ENCODE data around the gene ME1. TPM values are rescaled to one million over a fixed set of nuclear protein-coding genes. Genes with fewer than 3 reads are reported as not detected.
"Not testable (repeated sequence)": the region's sequence is repeated elsewhere in the genome, so short reads cannot be mapped to it uniquely, and the experiment has no call there.

The ME1 gene
- total RNA-seq, 1 donor from 2014 or later = 0.07 TPM

GRCh38 chr6:83432636-83433035, 1.8 kb upstream of the ME1 start:
- intact Hi-C loops (cut with micrococcal nuclease) = no loop called here

- intact Hi-C loops (cut with micrococcal nuclease) = no loop called here
Observed at GRCh38 chr6:83431545-83432155, 799 bp upstream of the ME1 start.

- intact Hi-C loops (cut with micrococcal nuclease) = no loop called here
Observed at GRCh38 chr6:83429857-83430610, 817 bp downstream of the ME1 start.

- intact Hi-C loops (cut with micrococcal nuclease) = no loop called here
Observed at GRCh38 chr6:83429269-83429668, 1.6 kb downstream of the ME1 start.

GRCh38 chr6:83424392-83425018, 6.3 kb downstream of the ME1 start:
- intact Hi-C loops (cut with micrococcal nuclease) = no loop called here

- intact Hi-C loops (cut with micrococcal nuclease) = loop anchor here (1.0 kb wide), 1 partner anchor 96 kb away; no protein-coding TSS in a partner anchor
Observed at GRCh38 chr6:83417880-83418663, 12.8 kb downstream of the ME1 start.

- intact Hi-C loops (cut with micrococcal nuclease) = no loop called here
Observed at GRCh38 chr6:83413068-83413467, 17.8 kb downstream of the ME1 start.

GRCh38 chr6:83411731-83412130, 19.1 kb downstream of the ME1 start:
- intact Hi-C loops (cut with micrococcal nuclease) = no loop called here

GRCh38 chr6:83403191-83403590, 27.7 kb downstream of the ME1 start:
- intact Hi-C loops (cut with micrococcal nuclease) = no loop called here

GRCh38 chr6:83389606-83390005, 41.2 kb downstream of the ME1 start:
- intact Hi-C loops (cut with micrococcal nuclease) = no loop called here

- intact Hi-C loops (cut with micrococcal nuclease) = no loop called here
Observed at GRCh38 chr6:83385473-83385872, 45.4 kb downstream of the ME1 start.

- intact Hi-C loops (cut with micrococcal nuclease) = no loop called here
Observed at GRCh38 chr6:83384751-83385150, 46.1 kb downstream of the ME1 start.

- intact Hi-C loops (cut with micrococcal nuclease) = no loop called here
Observed at GRCh38 chr6:83381949-83382348, 48.9 kb downstream of the ME1 start.

- intact Hi-C loops (cut with micrococcal nuclease) = no loop called here
Observed at GRCh38 chr6:83378621-83379388, 52.0 kb downstream of the ME1 start.

GRCh38 chr6:83371423-83371822, 59.4 kb downstream of the ME1 start:
- intact Hi-C loops (cut with micrococcal nuclease) = no loop called here

- intact Hi-C loops (cut with micrococcal nuclease) = no loop called here
Observed at GRCh38 chr6:83370567-83370966, 60.3 kb downstream of the ME1 start.

- intact Hi-C loops (cut with micrococcal nuclease) = no loop called here
Observed at GRCh38 chr6:83369692-83370091, 61.2 kb downstream of the ME1 start.

- intact Hi-C loops (cut with micrococcal nuclease) = no loop called here
Observed at GRCh38 chr6:83368577-83368976, 62.3 kb downstream of the ME1 start.

- intact Hi-C loops (cut with micrococcal nuclease) = no loop called here
Observed at GRCh38 chr6:83367104-83367503, 63.7 kb downstream of the ME1 start.

GRCh38 chr6:83365931-83366330, 64.9 kb downstream of the ME1 start:
- intact Hi-C loops (cut with micrococcal nuclease) = no loop called here

- intact Hi-C loops (cut with micrococcal nuclease) = not testable (repeated sequence)
Observed at GRCh38 chr6:83362349-83362748, 68.5 kb downstream of the ME1 start.

Data from T-helper 1 cell treated with Interleukin-12 subunit alpha and Interleukin-12 subunit beta and Interleukin-4 antibody, amounts not matched to agents 30 ng/mL and 1 ng/mL, for 36 hours (primary cell).